SK-N-SH (cell line): ENCODE data around the gene RAB6B.

Experiments used
- CTCF ChIP-seq: fragments of 200-600 bp; sonication (generic); IDR thresholded peaks from 2 replicates; pipeline ENCODE4 v1.6.1; 2017; ENCODE audit warnings: antibody characterized with exemption, mild to moderate bottlenecking, moderate library complexity
- ELF1 ChIP-seq: IDR thresholded peaks from 2 replicates; pipeline ENCODE4 v1.4.0; 2012
- EP300 ChIP-seq, 2 experiments: IDR thresholded peaks; 2 replicates each; pipeline versions ENCODE4 v1.4.0 to v1.6.1; 2012; ENCODE audit warnings: borderline replicate concordance in 1 of 2, low read depth in 1 of 2, low read length in 1 of 2
- MXI1 ChIP-seq: IDR thresholded peaks from 2 replicates; pipeline ENCODE4 v1.6.1; 2012; ENCODE audit warnings: mild to moderate bottlenecking, low read depth, low read length, improper control_type of control experiment
- NRF1 ChIP-seq: IDR thresholded peaks from 2 replicates; pipeline ENCODE4 v1.6.1; 2012; ENCODE audit warnings: low read depth, mild to moderate bottlenecking, low read length
- POLR2AphosphoS5 ChIP-seq: IDR thresholded peaks from 2 replicates; pipeline ENCODE4 v1.6.1; 2012; ENCODE audit warnings: low read depth, low read length
- RAD21 ChIP-seq: IDR thresholded peaks from 2 replicates; pipeline ENCODE4 v1.6.1; 2012; ENCODE audit warnings: mild to moderate bottlenecking, low read length
- RCOR1 ChIP-seq: fragments of 150-350 bp; IDR thresholded peaks from 2 replicates; pipeline ENCODE4 v1.6.1; 2017; ENCODE audit warnings: antibody characterized with exemption, low read length
- SMC3 ChIP-seq: IDR thresholded peaks from 2 replicates; pipeline ENCODE4 v1.6.1; 2012; ENCODE audit warnings: low read depth, low read length, improper control_type of control experiment
- USF2 ChIP-seq: fragments of 150-350 bp; IDR thresholded peaks from 2 replicates; pipeline ENCODE4 v1.6.1; 2017; ENCODE audit warnings: antibody characterized with exemption, low read length, low read depth, borderline replicate concordance

GRCh38 chr3:133874344-133874743 is 21.3 kb downstream of the RAB6B start:
- TF ChIP-seq EP300 (IDR thresholded peaks at IDR 0.05; ENCODE audit: borderline replicate concordance in 1 of 2, low read depth in 1 of 2, low read length in 1 of 2) (no peak), CTCF (no peak), NRF1 (no peak), SMC3 (no peak), RCOR1 (no peak), POLR2AphosphoS5 (no peak), RAD21 (no peak), MXI1 (no peak), USF2 (no peak), ELF1 (no peak)
